ENCODE data around the gene FGF11.

GRCh38 chr17:7403727-7403976, 35.7 kb upstream of the FGF11 start:
- no peak for TF ChIP-seq EZH2 (IDR thresholded peaks at IDR 0.05; ENCODE audit: borderline replicate concordance)
- TF ChIP-seq, protein P1, sequence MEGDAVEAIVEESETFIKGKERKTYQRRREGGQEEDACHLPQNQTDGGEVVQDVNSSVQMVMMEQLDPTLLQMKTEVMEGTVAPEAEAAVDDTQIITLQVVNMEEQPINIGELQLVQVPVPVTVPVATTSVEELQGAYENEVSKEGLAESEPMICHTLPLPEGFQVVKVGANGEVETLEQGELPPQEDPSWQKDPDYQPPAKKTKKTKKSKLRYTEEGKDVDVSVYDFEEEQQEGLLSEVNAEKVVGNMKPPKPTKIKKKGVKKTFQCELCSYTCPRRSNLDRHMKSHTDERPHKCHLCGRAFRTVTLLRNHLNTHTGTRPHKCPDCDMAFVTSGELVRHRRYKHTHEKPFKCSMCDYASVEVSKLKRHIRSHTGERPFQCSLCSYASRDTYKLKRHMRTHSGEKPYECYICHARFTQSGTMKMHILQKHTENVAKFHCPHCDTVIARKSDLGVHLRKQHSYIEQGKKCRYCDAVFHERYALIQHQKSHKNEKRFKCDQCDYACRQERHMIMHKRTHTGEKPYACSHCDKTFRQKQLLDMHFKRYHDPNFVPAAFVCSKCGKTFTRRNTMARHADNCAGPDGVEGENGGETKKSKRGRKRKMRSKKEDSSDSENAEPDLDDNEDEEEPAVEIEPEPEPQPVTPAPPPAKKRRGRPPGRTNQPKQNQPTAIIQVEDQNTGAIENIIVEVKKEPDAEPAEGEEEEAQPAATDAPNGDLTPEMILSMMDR (IDR thresholded peaks at IDR 0.05; ENCODE audit: poor library complexity): no peak
